ENCODE results near the gene PHPT1. TPM values are rescaled to one million over a fixed set of nuclear protein-coding genes. Genes with fewer than 3 reads are reported as not detected.

The PHPT1 gene
- total RNA-seq, 1 experiment from 2014 or later: 161 TPM

DNA sequence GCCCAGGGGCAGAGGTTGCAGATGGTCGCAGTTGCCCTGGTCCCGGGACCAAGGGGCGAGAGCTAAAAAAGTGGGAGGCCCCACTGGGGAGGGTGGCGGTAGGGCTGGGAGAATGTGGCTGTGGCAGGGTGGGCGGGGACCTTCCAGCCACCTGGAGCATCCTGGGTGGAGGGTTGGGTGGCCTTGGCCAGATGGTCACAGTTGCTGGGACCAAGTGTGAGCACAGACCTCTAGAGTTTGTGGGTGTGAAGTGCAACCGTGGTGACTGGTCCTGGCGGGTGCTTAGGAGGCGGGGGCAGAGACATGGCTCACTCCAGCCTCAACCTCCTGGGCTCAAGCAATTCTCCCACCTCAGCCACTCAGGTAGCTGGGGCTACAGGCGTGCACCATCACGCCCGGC lies 31.4 kb downstream of the PHPT1 start:
- H3K4me3 Mint-ChIP-seq: no peak overlapping the region
- no peak overlapping the region for H3T11ph ChIP-seq (ENCODE audit: low read length)
- no CpG with 5 or more reads among the region's 11 CpGs for WGBS (ENCODE audit: extremely low coverage, insufficient read length, low lambda C conversion rate)
- no peak overlapping the region for H3K14ac ChIP-seq (ENCODE audit: insufficient read depth, low read length)
- H3K4me1 Mint-ChIP-seq: peaks cover 5% of the 10 kb centered on the region in 2 experiments; a peak in 2 of 4 replicates
- H4K20me1 ChIP-seq (ENCODE audit: control insufficient read depth, insufficient read depth, insufficient read length): no peaks in the 10 kb centered on the region
- H3K23me2 ChIP-seq (ENCODE audit: insufficient read length, low read depth, low read length, poor library complexity, severe bottlenecking): peaks cover under 1% of the 10 kb centered on the region
- no peak overlapping the region for H4K91ac ChIP-seq (ENCODE audit: insufficient read length, low read depth, low read length)
- no peak overlapping the region for H2BK15ac ChIP-seq (ENCODE audit: low read depth, low read length)
- H3K9me3 ChIP-seq (ENCODE audit: control insufficient read depth, low read depth, low read length): no peaks in the 10 kb centered on the region
- no peak for TF ChIP-seq CTCF (conservative IDR thresholded peaks at IDR 0.05)
- no peak overlapping the region for H3K23ac ChIP-seq (ENCODE audit: insufficient read length, low read depth, low read length)
- no peaks in the 10 kb centered on the region; a peak in 3 of 7 replicates for H3K36me3 Mint-ChIP-seq (ENCODE audit: insufficient read depth in 1 of 3, low read depth in 3 of 3)
- no peaks in the 10 kb centered on the region; the same call in 1 of the 2 replicates for H3K79me2 ChIP-seq (ENCODE audit: insufficient read depth, low read length)
- peaks cover 23% of the 10 kb centered on the region for H3K27me3 Mint-ChIP-seq (ENCODE audit: low read depth)
- H2BK5ac ChIP-seq (ENCODE audit: insufficient read length, low read length): no peak overlapping the region
- H2BK120ac ChIP-seq (ENCODE audit: low read depth, low read length, poor library complexity, severe bottlenecking): no peak overlapping the region
- H2BK20ac ChIP-seq (ENCODE audit: low read depth, low read length, poor library complexity, severe bottlenecking): no peak overlapping the region
- H3K27ac Mint-ChIP-seq: peak overlapping the region in 1 of 3 experiments; percentile 76; a peak in 1 of 7 replicates
- no peak overlapping the region for H3K9ac ChIP-seq (ENCODE audit: extremely low read depth, insufficient read length, low read length)
- H2BK12ac ChIP-seq (ENCODE audit: insufficient read length, low read depth, low read length): no peak overlapping the region
- H3K4me1 ChIP-seq (ENCODE audit: insufficient read depth, low read length): no peaks in the 10 kb centered on the region
- DNase-seq: no peak
- no peak overlapping the region for H4K5ac ChIP-seq (ENCODE audit: insufficient read length, low read depth, low read length)
- no peak overlapping the region for H2AK5ac ChIP-seq (ENCODE audit: insufficient read length, low read length)
- no peak overlapping the region for H3K56ac ChIP-seq (ENCODE audit: insufficient read length, low read depth, low read length)
- no peak overlapping the region for H4K8ac ChIP-seq (replicated peaks; ENCODE audit: insufficient read length, low read depth, low read length)
- H3K27me3 ChIP-seq (ENCODE audit: insufficient read depth, low read length): no peaks in the 10 kb centered on the region
- no peak overlapping the region for H3K4me2 ChIP-seq (ENCODE audit: insufficient read depth, insufficient read length, low read length)
- no peak overlapping the region for H3K27ac ChIP-seq (ENCODE audit: insufficient read length, low read depth, low read length)
- no peak overlapping the region for H3K18ac ChIP-seq (ENCODE audit: insufficient read length, low read depth, low read length)
- H2AFZ ChIP-seq (ENCODE audit: low read length): no peak overlapping the region
- H3K9me3 Mint-ChIP-seq: peaks cover 6 to 7% of the 10 kb centered on the region in 2 experiments; a peak in 4 of 5 replicates
- H3K4ac ChIP-seq (ENCODE audit: low read depth, low read length): no peak overlapping the region
- no peaks in the 10 kb centered on the region for H3K79me1 ChIP-seq (ENCODE audit: insufficient read depth, low read depth, low read length, poor library complexity, severe bottlenecking)
